Neural cell (in vitro differentiated cells): Measurements from ENCODE around the gene LTB4R2. TPM values are rescaled to one million over a fixed set of nuclear protein-coding genes. Genes with fewer than 3 reads are reported as not detected.

ENCODE experiments used
- H2AFZ ChIP-seq: fragments of 200-600, 300-800 bp; sonication (generic), shearing (Covaris generic); 2 replicates; pipeline ENCODE4 v1.6.0; 2014; ENCODE audit warnings: low read depth, mild to moderate bottlenecking, antibody characterized with exemption, low read length, moderate library complexity
- H3F3A ChIP-seq: fragments of 200-600 bp; shearing (Covaris generic); 2 replicates; pipeline ENCODE4 v1.6.1; 2016; ENCODE audit warnings: mild to moderate bottlenecking, moderate library complexity, mixed read lengths, antibody characterized with exemption, low read length; ENCODE audit not compliant: insufficient read depth, poor library complexity, severe bottlenecking
- H3K27ac ChIP-seq: fragments of 200-600, 300-800 bp; sonication (generic), shearing (Covaris generic); 2 replicates; pipeline ENCODE4 v1.5.1; 2014; ENCODE audit warnings: mild to moderate bottlenecking, low read length, moderate library complexity
- H3K27me3 ChIP-seq: fragments of 300-800, 200-600 bp; sonication (generic), shearing (Covaris generic); 2 replicates; pipeline ENCODE4 v1.6.0; 2014; ENCODE audit warnings: mild to moderate bottlenecking, low read depth, low read length, moderate library complexity; ENCODE audit not compliant: insufficient read depth
- H3K36me3 ChIP-seq: fragments of 300-800, 200-600 bp; sonication (generic), shearing (Covaris generic); 2 replicates; pipeline ENCODE4 v1.5.1; 2014; ENCODE audit warnings: mild to moderate bottlenecking, antibody characterized with exemption, low read length, moderate library complexity; ENCODE audit not compliant: insufficient read depth
- H3K4me2 ChIP-seq: fragments of 300-800, 200-600 bp; sonication (generic), shearing (Covaris generic); 2 replicates; pipeline ENCODE4 v1.6.0; 2014; ENCODE audit warnings: mild to moderate bottlenecking, low read length
- H3K4me3 ChIP-seq: fragments of 300-800, 200-600 bp; sonication (generic), shearing (Covaris generic); 2 replicates; pipeline ENCODE4 v1.5.1; 2014; ENCODE audit warnings: mild to moderate bottlenecking, low read length, moderate library complexity
- H3K79me2 ChIP-seq: fragments of 200-600 bp; shearing (Covaris generic); replicated peaks from 2 replicates; pipeline ENCODE4 v1.6.0; 2014; ENCODE audit warnings: mild to moderate bottlenecking, low read length, moderate library complexity; ENCODE audit not compliant: insufficient read depth
- H3K9ac ChIP-seq: fragments of 300-800, 200-600 bp; sonication (generic), shearing (Covaris generic); 2 replicates; pipeline ENCODE4 v1.6.1; 2016; ENCODE audit warnings: mild to moderate bottlenecking, low read length, mixed read lengths
- H3K9me2 ChIP-seq: fragments of 200-600 bp; shearing (Covaris generic); 2 replicates; pipeline ENCODE4 v1.6.1; 2016; ENCODE audit warnings: mild to moderate bottlenecking, low read length, mixed read lengths; ENCODE audit not compliant: insufficient read depth
- H3K9me3 ChIP-seq: fragments of 200-600, 300-800 bp; sonication (generic), shearing (Covaris generic); 2 replicates; pipeline ENCODE4 v1.6.1; 2016; ENCODE audit warnings: mild to moderate bottlenecking, mixed run types, low read length, moderate library complexity, mixed read lengths
- H4K20me1 ChIP-seq: fragments of 200-600 bp; shearing (Covaris generic); 2 replicates; pipeline ENCODE4 v1.6.1; 2016; ENCODE audit warnings: mild to moderate bottlenecking, mixed run types; ENCODE audit not compliant: insufficient read depth
- EP300 ChIP-seq: fragments of 450-650 bp; conservative IDR thresholded peaks from 2 replicates; pipeline ENCODE4 v1.6.1; 2014; ENCODE audit warnings: antibody characterized with exemption, mild to moderate bottlenecking, moderate library complexity; ENCODE audit not compliant: poor library complexity, severe bottlenecking
- EZH2 ChIP-seq: fragments of 200-600, 300-800 bp; shearing (Covaris generic), sonication (generic); IDR thresholded peaks from 2 replicates; pipeline ENCODE4 v1.6.1; 2014; ENCODE audit warnings: antibody characterized with exemption, low read length, borderline replicate concordance, mild to moderate bottlenecking; ENCODE audit not compliant: insufficient read depth, poor library complexity, severe bottlenecking
- MXI1 ChIP-seq: fragments of 450-650 bp; conservative IDR thresholded peaks from 2 replicates; pipeline ENCODE4 v1.6.1; 2014; ENCODE audit warnings: antibody characterized with exemption, mild to moderate bottlenecking; ENCODE audit not compliant: poor library complexity, severe bottlenecking
- POLR2AphosphoS5 ChIP-seq: IDR thresholded peaks from 2 replicates; pipeline ENCODE4 v1.6.1; 2012
- RAD21 ChIP-seq: fragments of 450-650 bp; conservative IDR thresholded peaks from 2 replicates; pipeline ENCODE4 v1.6.1; 2014; ENCODE audit warnings: antibody characterized with exemption, mild to moderate bottlenecking, moderate library complexity
- SMC3 ChIP-seq: fragments of 450-650 bp; conservative IDR thresholded peaks from 2 replicates; pipeline ENCODE4 v1.6.1; 2014; ENCODE audit warnings: antibody characterized with exemption, mild to moderate bottlenecking, moderate library complexity; ENCODE audit not compliant: poor library complexity
- TAF1 ChIP-seq: IDR thresholded peaks from 2 replicates; pipeline ENCODE4 v1.6.1; 2012; ENCODE audit warnings: low read depth
- polyA plus RNA-seq: library from polyadenylated mRNA; depleted of rRNA; stranded (reverse); fragments of >200 nt; gene quantifications from 2 replicates; pipeline ENCODE4 v1.2.3, GENCODE V29; 2014
- TF ChIP-seq, protein P1 (sequence below): fragments of 450-650 bp; IDR thresholded peaks from 2 replicates; pipeline ENCODE4 v1.5.1; 2014; ENCODE audit warnings: antibody characterized with exemption, mild to moderate bottlenecking, moderate library complexity; ENCODE audit not compliant: poor library complexity, severe bottlenecking
- TF ChIP-seq, protein P2 (sequence below): IDR thresholded peaks from 2 replicates; pipeline ENCODE4 v1.6.1; 2012; ENCODE audit warnings: borderline replicate concordance

Gene LTB4R2
- polyA plus RNA-seq, 1 donor from 2014 or later = 5.0 TPM

DNA sequence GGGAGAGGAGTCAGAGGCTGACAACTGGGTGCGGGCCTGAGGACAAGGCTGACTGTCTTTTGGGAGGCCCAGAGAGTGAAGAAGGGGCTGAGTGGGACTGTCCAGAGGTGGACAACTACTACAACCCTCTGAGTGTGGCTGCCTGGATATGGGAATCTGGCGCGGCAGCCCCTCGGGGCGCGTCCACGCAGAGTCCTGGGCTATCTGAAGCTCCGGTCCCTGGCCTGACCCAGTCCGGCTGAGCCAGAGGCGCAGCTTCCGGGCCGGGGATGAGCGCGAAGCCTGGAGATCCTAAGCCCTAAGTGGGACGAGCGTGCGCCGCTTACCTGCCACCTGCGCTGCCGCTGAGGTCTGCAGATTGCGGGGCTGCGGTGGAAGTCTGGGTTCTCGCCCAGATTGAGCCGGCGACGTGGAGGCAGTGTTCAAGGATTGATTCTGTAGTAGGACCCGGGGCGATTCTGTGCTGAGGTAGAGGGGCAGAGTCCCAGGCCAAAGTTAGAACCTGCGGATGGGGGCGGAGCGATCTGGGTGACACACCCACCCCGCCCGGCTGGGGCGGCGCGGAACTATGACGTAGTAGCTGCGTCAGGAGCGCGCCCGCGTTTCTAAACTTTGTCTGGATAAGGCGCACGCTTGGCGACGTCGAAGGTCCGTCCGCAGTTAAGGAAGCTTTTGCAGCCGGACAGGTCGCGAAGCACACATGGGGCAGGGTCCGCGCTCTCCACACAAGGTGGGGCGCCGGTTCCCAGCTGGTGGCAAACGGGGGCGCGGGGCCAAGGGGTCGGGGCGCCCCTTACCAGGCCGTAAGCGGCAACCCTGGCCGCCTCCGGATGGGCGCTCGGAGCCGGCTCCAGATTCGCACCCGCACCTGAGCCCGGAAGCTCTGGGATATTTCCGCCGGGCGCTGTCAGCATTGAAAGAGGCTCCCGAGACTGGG lies 10.4 kb upstream of the LTB4R2 start, which contains the start of the genes DHRS1 and NOP9 (continued):
- TF ChIP-seq, protein P1, sequence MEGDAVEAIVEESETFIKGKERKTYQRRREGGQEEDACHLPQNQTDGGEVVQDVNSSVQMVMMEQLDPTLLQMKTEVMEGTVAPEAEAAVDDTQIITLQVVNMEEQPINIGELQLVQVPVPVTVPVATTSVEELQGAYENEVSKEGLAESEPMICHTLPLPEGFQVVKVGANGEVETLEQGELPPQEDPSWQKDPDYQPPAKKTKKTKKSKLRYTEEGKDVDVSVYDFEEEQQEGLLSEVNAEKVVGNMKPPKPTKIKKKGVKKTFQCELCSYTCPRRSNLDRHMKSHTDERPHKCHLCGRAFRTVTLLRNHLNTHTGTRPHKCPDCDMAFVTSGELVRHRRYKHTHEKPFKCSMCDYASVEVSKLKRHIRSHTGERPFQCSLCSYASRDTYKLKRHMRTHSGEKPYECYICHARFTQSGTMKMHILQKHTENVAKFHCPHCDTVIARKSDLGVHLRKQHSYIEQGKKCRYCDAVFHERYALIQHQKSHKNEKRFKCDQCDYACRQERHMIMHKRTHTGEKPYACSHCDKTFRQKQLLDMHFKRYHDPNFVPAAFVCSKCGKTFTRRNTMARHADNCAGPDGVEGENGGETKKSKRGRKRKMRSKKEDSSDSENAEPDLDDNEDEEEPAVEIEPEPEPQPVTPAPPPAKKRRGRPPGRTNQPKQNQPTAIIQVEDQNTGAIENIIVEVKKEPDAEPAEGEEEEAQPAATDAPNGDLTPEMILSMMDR = no peak
- TF ChIP-seq SMC3 (no peak), EP300 (peak; percentile 40)

DNA sequence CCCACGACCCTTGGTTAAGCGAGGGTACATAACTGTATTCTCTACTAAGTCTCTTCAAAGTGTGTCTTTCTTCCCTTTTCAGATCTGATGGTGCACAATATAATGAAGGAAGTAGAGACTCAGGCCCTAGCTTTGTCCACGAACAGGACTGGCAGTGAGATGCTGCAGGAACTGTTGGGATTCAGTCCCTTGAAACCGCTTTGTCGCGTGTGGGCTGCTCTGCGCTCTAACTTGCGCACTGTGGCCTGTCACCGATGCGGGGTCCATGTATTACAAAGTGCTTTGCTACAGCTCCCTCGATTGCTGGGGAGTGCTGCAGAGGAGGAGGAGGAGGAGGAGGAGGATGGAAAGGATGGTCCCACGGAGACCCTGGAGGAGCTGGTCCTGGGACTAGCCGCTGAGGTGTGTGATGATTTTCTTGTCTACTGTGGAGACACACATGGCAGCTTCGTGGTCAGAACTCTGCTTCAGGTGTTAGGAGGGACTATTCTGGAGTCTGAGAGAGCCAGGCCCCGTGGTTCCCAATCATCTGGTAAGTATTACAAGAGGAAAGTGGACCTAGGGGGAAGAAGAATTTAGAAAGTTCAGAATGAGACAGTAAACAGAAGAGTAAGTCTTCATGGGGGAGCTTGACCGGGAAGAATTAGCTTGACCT lies 9.5 kb upstream of the LTB4R2 start:
- no peaks in the 10 kb centered on the region for H3K36me3 ChIP-seq

DNA sequence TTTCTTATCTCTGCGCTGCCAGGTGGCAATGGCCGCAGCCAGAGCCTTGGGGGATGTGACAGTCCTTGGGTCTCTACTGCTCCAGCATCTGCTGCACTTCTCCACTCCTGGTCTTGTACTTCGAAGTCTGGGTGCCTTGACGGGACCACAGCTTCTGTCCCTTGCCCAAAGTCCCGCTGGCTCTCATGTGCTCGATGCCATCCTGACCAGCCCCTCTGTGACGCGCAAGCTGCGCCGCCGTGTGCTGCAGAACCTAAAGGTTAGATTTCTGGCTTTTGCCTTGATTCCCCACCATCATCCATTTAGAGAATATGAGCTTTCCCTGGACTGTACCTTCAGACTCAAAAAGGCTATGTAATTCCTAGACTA lies 5.9 kb upstream of the LTB4R2 start:
- Histone ChIP-seq H3K9me3 (no peaks in the 10 kb centered on the region), H3K36me3 (no peaks in the 10 kb centered on the region), H3F3A (no peaks in the 10 kb centered on the region), H3K27ac (no peak overlapping the region), H3K4me2 (no peak overlapping the region), H2AFZ (no peak overlapping the region), H3K9ac (no peak overlapping the region), H3K27me3 (no peaks in the 10 kb centered on the region), H4K20me1 (no peaks in the 10 kb centered on the region), H3K9me2 (no peaks in the 10 kb centered on the region), H3K79me2 (no peaks in the 10 kb centered on the region), H3K4me3 (no peak overlapping the region)
- TF ChIP-seq TAF1 = no peak

More for the DNA sequence above, 9.5 kb upstream of the LTB4R2 start:
- no peaks in the 10 kb centered on the region for H3F3A ChIP-seq
- H2AFZ ChIP-seq = peak overlapping the region; percentile 91
- H3K27ac ChIP-seq = peak overlapping the region; percentile 42
- no peaks in the 10 kb centered on the region for H3K27me3 ChIP-seq
- peak overlapping the region; percentile 68 for H3K4me2 ChIP-seq
- peak overlapping the region; percentile 70 for H3K9ac ChIP-seq
- H3K4me3 ChIP-seq = peak overlapping the region; percentile 97
- H3K79me2 ChIP-seq = no peaks in the 10 kb centered on the region
- H3K9me2 ChIP-seq = no peaks in the 10 kb centered on the region
- TF ChIP-seq RAD21 = no peak
- no peaks in the 10 kb centered on the region for H3K9me3 ChIP-seq
- H4K20me1 ChIP-seq = no peaks in the 10 kb centered on the region

DNA sequence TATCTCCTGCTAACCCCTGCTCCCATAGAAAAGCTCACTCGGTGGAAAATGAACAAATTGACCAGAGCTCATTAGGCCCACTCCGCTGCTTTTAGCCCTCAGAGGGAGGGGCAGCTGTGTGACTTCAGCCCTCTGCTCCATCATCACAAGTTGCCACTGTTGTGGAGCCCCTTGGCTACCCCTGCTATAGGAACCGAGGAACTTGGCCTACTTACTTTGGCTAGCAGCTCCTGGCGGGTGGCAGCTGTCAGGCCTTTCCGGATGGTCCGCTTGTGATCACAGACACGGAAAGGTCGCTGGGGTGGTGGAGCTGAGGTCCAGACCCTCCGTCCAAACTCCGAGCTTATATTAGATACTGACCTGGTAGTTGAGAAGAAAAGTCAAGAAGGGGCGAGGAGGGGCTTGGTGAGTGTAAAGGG lies 2.8 kb upstream of the LTB4R2 start:
- no peaks in the 10 kb centered on the region for H3K36me3 ChIP-seq
- H3K4me3 ChIP-seq = no peak overlapping the region

More for the DNA sequence above, 2.8 kb upstream of the LTB4R2 start:
- no peak overlapping the region for H3K27ac ChIP-seq
- TF ChIP-seq, protein P1 = no peak
- TF ChIP-seq RAD21 (no peak), EZH2 (no peak), SMC3 (no peak), EP300 (no peak), POLR2AphosphoS5 (no peak), TAF1 (no peak), MXI1 (no peak)
- TF ChIP-seq, protein P2, sequence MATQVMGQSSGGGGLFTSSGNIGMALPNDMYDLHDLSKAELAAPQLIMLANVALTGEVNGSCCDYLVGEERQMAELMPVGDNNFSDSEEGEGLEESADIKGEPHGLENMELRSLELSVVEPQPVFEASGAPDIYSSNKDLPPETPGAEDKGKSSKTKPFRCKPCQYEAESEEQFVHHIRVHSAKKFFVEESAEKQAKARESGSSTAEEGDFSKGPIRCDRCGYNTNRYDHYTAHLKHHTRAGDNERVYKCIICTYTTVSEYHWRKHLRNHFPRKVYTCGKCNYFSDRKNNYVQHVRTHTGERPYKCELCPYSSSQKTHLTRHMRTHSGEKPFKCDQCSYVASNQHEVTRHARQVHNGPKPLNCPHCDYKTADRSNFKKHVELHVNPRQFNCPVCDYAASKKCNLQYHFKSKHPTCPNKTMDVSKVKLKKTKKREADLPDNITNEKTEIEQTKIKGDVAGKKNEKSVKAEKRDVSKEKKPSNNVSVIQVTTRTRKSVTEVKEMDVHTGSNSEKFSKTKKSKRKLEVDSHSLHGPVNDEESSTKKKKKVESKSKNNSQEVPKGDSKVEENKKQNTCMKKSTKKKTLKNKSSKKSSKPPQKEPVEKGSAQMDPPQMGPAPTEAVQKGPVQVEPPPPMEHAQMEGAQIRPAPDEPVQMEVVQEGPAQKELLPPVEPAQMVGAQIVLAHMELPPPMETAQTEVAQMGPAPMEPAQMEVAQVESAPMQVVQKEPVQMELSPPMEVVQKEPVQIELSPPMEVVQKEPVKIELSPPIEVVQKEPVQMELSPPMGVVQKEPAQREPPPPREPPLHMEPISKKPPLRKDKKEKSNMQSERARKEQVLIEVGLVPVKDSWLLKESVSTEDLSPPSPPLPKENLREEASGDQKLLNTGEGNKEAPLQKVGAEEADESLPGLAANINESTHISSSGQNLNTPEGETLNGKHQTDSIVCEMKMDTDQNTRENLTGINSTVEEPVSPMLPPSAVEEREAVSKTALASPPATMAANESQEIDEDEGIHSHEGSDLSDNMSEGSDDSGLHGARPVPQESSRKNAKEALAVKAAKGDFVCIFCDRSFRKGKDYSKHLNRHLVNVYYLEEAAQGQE = no peak
- H3K9me2 ChIP-seq = no peaks in the 10 kb centered on the region
- H2AFZ ChIP-seq = no peak overlapping the region
- no peaks in the 10 kb centered on the region for H4K20me1 ChIP-seq
- H3K9me3 ChIP-seq = no peaks in the 10 kb centered on the region
- no peaks in the 10 kb centered on the region for H3K79me2 ChIP-seq
- H3K4me2 ChIP-seq = no peak overlapping the region
- H3F3A ChIP-seq = no peaks in the 10 kb centered on the region
- H3K9ac ChIP-seq = no peak overlapping the region
- no peaks in the 10 kb centered on the region for H3K27me3 ChIP-seq
